Upper lobe of right lung (tissue), 1 donor: Measurements from ENCODE around the gene WSCD1. TPM values are rescaled to one million over a fixed set of nuclear protein-coding genes. Genes with fewer than 3 reads are reported as not detected.

Experiments used
- ATAC-seq: fragments of 200-7000 bp; cut with Tn5 transposase; one replicate; pipeline ENCODE4 v1.9.1; 2020; ENCODE audit warnings: mild to moderate bottlenecking, moderate library complexity
- DNase-seq: peaks from one replicate; pipeline ENCODE4 v3.0.0-alpha.2; 2020
- H3K27ac ChIP-seq: fragments of 200-600 bp; one replicate; pipeline ENCODE4 v1.8.0; 2022
- H3K27me3 ChIP-seq: fragments of 200-600 bp; one replicate; pipeline ENCODE4 v1.8.0; 2022; ENCODE audit warnings: mild to moderate bottlenecking
- H3K36me3 ChIP-seq: fragments of 200-600 bp; one replicate; pipeline ENCODE4 v1.8.0; 2022
- H3K4me1 ChIP-seq: fragments of 200-600 bp; one replicate; pipeline ENCODE4 v1.8.0; 2022
- H3K4me3 ChIP-seq: fragments of 200-600 bp; one replicate; pipeline ENCODE4 v1.8.0; 2022; ENCODE audit warnings: mild to moderate bottlenecking
- H3K9me3 ChIP-seq: fragments of 200-600 bp; one replicate; pipeline ENCODE4 v1.8.0; 2022
- CTCF ChIP-seq: fragments of 200-600 bp; IDR thresholded peaks from one replicate; pipeline ENCODE4 v1.8.0; 2022; ENCODE audit warnings: antibody characterized with exemption
- intact Hi-C: fragments of 100-400 bp; cut with DNase I; formaldehyde crosslinking; loops from one replicate; pipeline ENCODE4 v1.11.0; 2022
- total RNA-seq: library from RNA; stranded (reverse); fragmentation: NEBNext Ultra II Directional; extraction: Animal tissue kit (Norgen Biotek cat#: 25700); gene quantifications from one replicate; pipeline ENCODE4 v1.2.1, GENCODE V29; 2021
- donor health status: DM: no; HTN: yes; CAD: no; lungs with severe emphysema.

WSCD1 gene
- total RNA-seq, 1 donor from 2014 or later = 7.7 TPM

GRCh38 chr17:6135996-6136395, 65.8 kb downstream of the WSCD1 start:
- H3K27me3 ChIP-seq = no peaks in the 10 kb centered on the region
- TF ChIP-seq CTCF = no peak
- ATAC-seq = no peak
- DNase-seq = no peak
- no peak overlapping the region for H3K27ac ChIP-seq
- H3K9me3 ChIP-seq = no peaks in the 10 kb centered on the region
- no peak overlapping the region for H3K4me3 ChIP-seq
- intact Hi-C loops = no loop called here
- no peaks in the 10 kb centered on the region for H3K4me1 ChIP-seq
- no peaks in the 10 kb centered on the region for H3K36me3 ChIP-seq

- TF ChIP-seq CTCF = no peak
- ATAC-seq (no peak), DNase-seq (no peak)
Observed at GRCh38 chr17:6137716-6138502, 67.7 kb downstream of the WSCD1 start.

GRCh38 chr17:6138761-6139446, 68.7 kb downstream of the WSCD1 start:
- intact Hi-C loops = no loop called here

More at GRCh38 chr17:6137716-6138502, 67.7 kb downstream of the WSCD1 start:
- Histone ChIP-seq H3K4me1 (no peaks in the 10 kb centered on the region), H3K4me3 (no peak overlapping the region), H3K9me3 (no peaks in the 10 kb centered on the region), H3K27ac (no peak overlapping the region), H3K27me3 (no peaks in the 10 kb centered on the region), H3K36me3 (no peaks in the 10 kb centered on the region)
- intact Hi-C loops = no loop called here

GRCh38 chr17:6139447-6139832, 69.3 kb downstream of the WSCD1 start:
- no peak for ATAC-seq
- Histone ChIP-seq H3K4me3 (no peak overlapping the region), H3K27ac (no peak overlapping the region), H3K36me3 (no peaks in the 10 kb centered on the region), H3K27me3 (no peaks in the 10 kb centered on the region), H3K9me3 (no peaks in the 10 kb centered on the region), H3K4me1 (no peaks in the 10 kb centered on the region)
- DNase-seq = no peak
- intact Hi-C loops = no loop called here
- no peak for TF ChIP-seq CTCF

More at GRCh38 chr17:6138761-6139446, 68.7 kb downstream of the WSCD1 start:
- no peak overlapping the region for H3K4me3 ChIP-seq
- H3K9me3 ChIP-seq = no peaks in the 10 kb centered on the region
- TF ChIP-seq CTCF = no peak
- no peaks in the 10 kb centered on the region for H3K4me1 ChIP-seq
- no peaks in the 10 kb centered on the region for H3K36me3 ChIP-seq
- H3K27ac ChIP-seq = no peak overlapping the region
- ATAC-seq (no peak), DNase-seq (no peak)
- no peaks in the 10 kb centered on the region for H3K27me3 ChIP-seq

GRCh38 chr17:6140188-6140587, 70.0 kb downstream of the WSCD1 start:
- Histone ChIP-seq H3K9me3 (no peaks in the 10 kb centered on the region), H3K27me3 (no peaks in the 10 kb centered on the region), H3K4me3 (no peak overlapping the region), H3K4me1 (no peaks in the 10 kb centered on the region), H3K36me3 (no peaks in the 10 kb centered on the region), H3K27ac (no peak overlapping the region)
- no peak for TF ChIP-seq CTCF
- ATAC-seq (no peak), DNase-seq (no peak)
- intact Hi-C loops = no loop called here
